Nephron (organoid): ENCODE measurements around the gene GGT5.
A peak's percentile ranks its signal among the peaks of the same experiment; 100 is the strongest.

Experiments
- H3K27ac Mint-ChIP-seq, 3 experiments: 2 replicates each; pipeline ENCODE4 v1.8.0; 2020; ENCODE audit warnings: mixed read lengths in 3 of 3, mild to moderate bottlenecking in 2 of 3, moderate library complexity in 1 of 3
- H3K27me3 Mint-ChIP-seq: 2 replicates; pipeline ENCODE4 v1.8.0; 2021; ENCODE audit warnings: low read depth, mild to moderate bottlenecking, moderate library complexity, mixed read lengths
- H3K36me3 Mint-ChIP-seq: 2 replicates; pipeline ENCODE4 v1.8.0; 2020; ENCODE audit warnings: low read depth, mixed read lengths
- H3K4me1 Mint-ChIP-seq: 2 replicates; pipeline ENCODE4 v1.8.0; 2020; ENCODE audit warnings: mixed read lengths
- H3K4me3 Mint-ChIP-seq, 3 experiments: 2 replicates each; pipeline ENCODE4 v1.8.0; 2020; ENCODE audit warnings: mild to moderate bottlenecking in 3 of 3, mixed read lengths in 3 of 3, moderate library complexity in 2 of 3
- H3K9me3 Mint-ChIP-seq: 2 replicates; pipeline ENCODE4 v1.8.0; 2020; ENCODE audit warnings: mixed read lengths
- TF ChIP-seq, protein P1 (sequence below), 3 experiments: fragments of 200-600 bp; sonication (generic); IDR thresholded peaks; one replicate each; pipeline ENCODE4 v1.5.0; 2021; ENCODE audit warnings: antibody characterized with exemption in 3 of 3; ENCODE audit not compliant: unreplicated experiment in 3 of 3

Gene GGT5

DNA sequence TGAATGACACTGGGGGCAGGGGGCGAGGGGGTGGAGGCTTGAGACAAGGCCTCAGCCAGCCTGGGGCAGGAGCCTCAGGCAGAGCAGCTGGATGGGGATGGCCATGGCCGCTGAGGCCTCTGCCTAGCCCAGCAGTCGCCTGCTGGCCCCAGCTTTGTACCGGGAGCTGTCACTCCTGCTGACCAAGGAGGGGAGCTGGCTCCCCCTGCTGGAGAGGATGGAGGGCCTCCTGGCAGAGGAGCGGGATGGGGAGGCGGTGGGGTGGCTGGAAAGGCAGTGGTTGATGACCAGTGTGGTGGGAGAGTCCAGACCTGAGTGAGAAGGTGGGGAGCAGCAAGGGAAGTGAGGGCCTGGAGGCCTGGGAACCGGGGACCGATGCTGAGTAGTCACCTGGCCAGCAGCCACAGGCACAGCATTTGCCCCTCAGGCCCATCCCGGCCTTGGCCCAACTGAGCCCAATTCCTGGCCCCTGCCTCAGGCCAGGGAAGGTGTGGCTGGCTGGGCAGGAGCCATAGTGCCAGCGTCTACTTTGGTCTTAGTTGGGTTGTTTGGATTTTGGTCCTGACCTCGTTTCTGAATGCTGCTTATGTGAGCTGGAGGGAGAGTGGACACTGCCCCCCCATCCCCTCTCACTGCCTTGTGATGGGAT is 69.6 kb downstream of the GGT5 start:
- TF ChIP-seq, protein P1, sequence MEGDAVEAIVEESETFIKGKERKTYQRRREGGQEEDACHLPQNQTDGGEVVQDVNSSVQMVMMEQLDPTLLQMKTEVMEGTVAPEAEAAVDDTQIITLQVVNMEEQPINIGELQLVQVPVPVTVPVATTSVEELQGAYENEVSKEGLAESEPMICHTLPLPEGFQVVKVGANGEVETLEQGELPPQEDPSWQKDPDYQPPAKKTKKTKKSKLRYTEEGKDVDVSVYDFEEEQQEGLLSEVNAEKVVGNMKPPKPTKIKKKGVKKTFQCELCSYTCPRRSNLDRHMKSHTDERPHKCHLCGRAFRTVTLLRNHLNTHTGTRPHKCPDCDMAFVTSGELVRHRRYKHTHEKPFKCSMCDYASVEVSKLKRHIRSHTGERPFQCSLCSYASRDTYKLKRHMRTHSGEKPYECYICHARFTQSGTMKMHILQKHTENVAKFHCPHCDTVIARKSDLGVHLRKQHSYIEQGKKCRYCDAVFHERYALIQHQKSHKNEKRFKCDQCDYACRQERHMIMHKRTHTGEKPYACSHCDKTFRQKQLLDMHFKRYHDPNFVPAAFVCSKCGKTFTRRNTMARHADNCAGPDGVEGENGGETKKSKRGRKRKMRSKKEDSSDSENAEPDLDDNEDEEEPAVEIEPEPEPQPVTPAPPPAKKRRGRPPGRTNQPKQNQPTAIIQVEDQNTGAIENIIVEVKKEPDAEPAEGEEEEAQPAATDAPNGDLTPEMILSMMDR (IDR thresholded peaks at IDR 0.05; ENCODE audit: unreplicated experiment in 3 of 3), result peak; percentile 62 to 73 (median 72)
- H3K36me3 Mint-ChIP-seq, result no peaks in the 10 kb centered on the region
- H3K4me3 Mint-ChIP-seq, result no peak overlapping the region
- no peaks in the 10 kb centered on the region for H3K27me3 Mint-ChIP-seq
- H3K4me1 Mint-ChIP-seq, result no peaks in the 10 kb centered on the region
- no peaks in the 10 kb centered on the region for H3K9me3 Mint-ChIP-seq
- no peak overlapping the region for H3K27ac Mint-ChIP-seq

DNA sequence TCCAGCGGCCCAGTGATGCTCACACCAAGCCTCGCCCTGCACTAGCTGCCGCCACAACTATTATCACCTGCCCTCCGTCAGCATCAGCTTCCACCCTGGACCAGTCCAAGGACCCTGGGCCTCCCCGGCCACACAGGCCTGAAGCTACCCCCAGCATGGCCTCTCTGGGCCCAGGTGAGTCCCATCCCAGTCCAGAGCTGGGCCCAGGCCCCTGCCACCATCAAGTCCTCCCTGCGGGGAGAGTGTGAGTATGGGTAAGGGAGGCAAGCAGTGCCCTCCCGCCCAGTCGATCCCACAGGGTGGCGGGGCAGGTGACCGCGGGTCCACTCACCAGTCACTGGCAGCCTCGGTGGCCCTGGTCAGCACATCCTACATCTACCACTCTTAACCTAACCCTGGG is 73.1 kb downstream of the GGT5 start:
- H3K9me3 Mint-ChIP-seq, result no peaks in the 10 kb centered on the region
- peaks cover 5% of the 10 kb centered on the region for H3K36me3 Mint-ChIP-seq
- TF ChIP-seq, protein P1 (IDR thresholded peaks at IDR 0.05; ENCODE audit: unreplicated experiment in 3 of 3), result no peak
- no peak overlapping the region for H3K27ac Mint-ChIP-seq
- no peaks in the 10 kb centered on the region for H3K27me3 Mint-ChIP-seq
- H3K4me3 Mint-ChIP-seq, result no peak overlapping the region
- H3K4me1 Mint-ChIP-seq, result no peaks in the 10 kb centered on the region

DNA sequence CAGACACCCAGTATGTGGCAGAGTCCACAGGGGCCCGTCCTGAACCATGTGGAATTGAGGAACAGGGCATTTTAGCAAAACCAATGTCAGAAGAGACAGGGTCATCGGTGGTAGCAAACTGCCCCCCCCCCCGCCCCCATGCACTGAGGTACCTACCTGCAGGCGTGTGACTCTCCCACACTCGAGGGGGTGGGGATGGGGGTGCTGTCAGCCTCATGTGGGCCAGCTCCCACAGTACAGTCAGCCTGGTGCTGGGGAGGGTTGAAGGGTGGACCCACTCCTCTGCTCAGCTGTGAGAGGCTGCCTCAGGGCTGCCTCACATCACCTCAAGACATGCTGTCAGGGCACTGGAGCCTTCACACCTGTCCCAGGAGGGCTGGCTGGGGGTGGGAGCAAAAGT is 74.2 kb downstream of the GGT5 start:
- no peaks in the 10 kb centered on the region for H3K27me3 Mint-ChIP-seq
- peaks cover 5% of the 10 kb centered on the region for H3K36me3 Mint-ChIP-seq
- H3K9me3 Mint-ChIP-seq, result no peaks in the 10 kb centered on the region
- H3K4me3 Mint-ChIP-seq, result no peak overlapping the region
- TF ChIP-seq, protein P1 (IDR thresholded peaks at IDR 0.05; ENCODE audit: unreplicated experiment in 3 of 3), result no peak
- H3K27ac Mint-ChIP-seq, result no peak overlapping the region
- no peaks in the 10 kb centered on the region for H3K4me1 Mint-ChIP-seq

DNA sequence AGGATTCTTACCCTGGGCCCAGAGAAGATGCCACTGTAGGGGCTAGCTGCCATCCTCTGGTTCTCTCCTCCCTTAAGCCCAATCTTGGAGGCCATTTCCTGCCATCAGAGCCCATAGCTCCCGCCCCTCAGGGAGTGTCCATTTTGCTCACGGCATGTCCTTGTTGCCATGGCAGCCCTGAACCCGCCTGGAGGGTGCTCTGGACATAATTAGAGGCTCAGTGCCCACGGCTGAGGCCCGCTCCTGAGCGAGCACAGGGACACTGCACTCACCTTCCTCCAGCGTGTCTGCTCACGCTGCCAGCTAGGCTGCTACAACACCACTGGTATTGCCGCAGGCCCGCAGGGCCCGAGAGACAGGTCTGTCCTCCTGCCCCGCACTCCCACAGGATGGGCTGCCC is 74.7 kb downstream of the GGT5 start:
- Mint-ChIP-seq H3K4me1 (no peaks in the 10 kb centered on the region), H3K36me3 (peaks cover 5% of the 10 kb centered on the region), H3K4me3 (no peak overlapping the region), H3K27me3 (no peaks in the 10 kb centered on the region), H3K9me3 (no peaks in the 10 kb centered on the region), H3K27ac (no peak overlapping the region)
- TF ChIP-seq, protein P1 (IDR thresholded peaks at IDR 0.05; ENCODE audit: unreplicated experiment in 3 of 3), result no peak
